Measurements from ENCODE around the gene ZEB2. TPM values are rescaled to one million over a fixed set of nuclear protein-coding genes. Genes with fewer than 3 reads are reported as not detected.

Gene ZEB2
- polyA plus RNA-seq, 1 donor from 2014 or later, result 2.2 TPM

- TF ChIP-seq EP300 (conservative IDR thresholded peaks at IDR 0.05; ENCODE audit: poor library complexity, severe bottlenecking) (no peak), RAD21 (conservative IDR thresholded peaks at IDR 0.05) (no peak), REST (IDR thresholded peaks at IDR 0.05; ENCODE audit: borderline replicate concordance) (no peak), TAF1 (IDR thresholded peaks at IDR 0.05; ENCODE audit: low read depth) (no peak)
- no peak overlapping the region for H3K4me2 ChIP-seq (ENCODE audit: low read length)
- no peak overlapping the region for H3K4me3 ChIP-seq (ENCODE audit: low read length)
- H3K27me3 ChIP-seq (ENCODE audit: insufficient read depth, low read depth, low read length), result no peaks in the 10 kb centered on the region
- H3K9me2 ChIP-seq (ENCODE audit: insufficient read depth, low read length), result no peaks in the 10 kb centered on the region
- no peaks in the 10 kb centered on the region for H3F3A ChIP-seq (ENCODE audit: insufficient read depth, low read length, poor library complexity, severe bottlenecking)
- no peaks in the 10 kb centered on the region for H3K79me2 ChIP-seq (replicated peaks; ENCODE audit: insufficient read depth, low read length)
- no peak overlapping the region for H3K27ac ChIP-seq (ENCODE audit: low read length)
- H2AFZ ChIP-seq (ENCODE audit: low read depth, low read length), result no peak overlapping the region
- H4K20me1 ChIP-seq (ENCODE audit: insufficient read depth), result no peaks in the 10 kb centered on the region
- H3K36me3 ChIP-seq (ENCODE audit: insufficient read depth, low read length), result no peaks in the 10 kb centered on the region
- no peak overlapping the region for H3K9ac ChIP-seq (ENCODE audit: low read length)
- H3K9me3 ChIP-seq (ENCODE audit: low read length), result no peaks in the 10 kb centered on the region
Observed at GRCh38 chr2:144559681-144560080, 39.8 kb upstream of the ZEB2 start.

- Histone ChIP-seq H3K4me3 (ENCODE audit: low read length) (no peak overlapping the region), H2AFZ (ENCODE audit: low read depth, low read length) (no peak overlapping the region), H3F3A (ENCODE audit: insufficient read depth, low read length, poor library complexity, severe bottlenecking) (no peaks in the 10 kb centered on the region), H4K20me1 (ENCODE audit: insufficient read depth) (no peaks in the 10 kb centered on the region), H3K9me3 (ENCODE audit: low read length) (no peaks in the 10 kb centered on the region), H3K9ac (ENCODE audit: low read length) (no peak overlapping the region), H3K9me2 (ENCODE audit: insufficient read depth, low read length) (no peaks in the 10 kb centered on the region), H3K79me2 (replicated peaks; ENCODE audit: insufficient read depth, low read length) (no peaks in the 10 kb centered on the region), H3K27ac (ENCODE audit: low read length) (no peak overlapping the region), H3K4me2 (ENCODE audit: low read length) (no peak overlapping the region), H3K36me3 (ENCODE audit: insufficient read depth, low read length) (no peaks in the 10 kb centered on the region), H3K27me3 (ENCODE audit: insufficient read depth, low read depth, low read length) (no peaks in the 10 kb centered on the region)
- TF ChIP-seq POLR2AphosphoS5 (IDR thresholded peaks at IDR 0.05) (no peak), SMC3 (conservative IDR thresholded peaks at IDR 0.05; ENCODE audit: poor library complexity) (no peak), EP300 (conservative IDR thresholded peaks at IDR 0.05; ENCODE audit: poor library complexity, severe bottlenecking) (no peak), TAF1 (IDR thresholded peaks at IDR 0.05; ENCODE audit: low read depth) (no peak), EZH2 (IDR thresholded peaks at IDR 0.05; ENCODE audit: borderline replicate concordance, insufficient read depth, low read length, poor library complexity, severe bottlenecking) (no peak), RAD21 (conservative IDR thresholded peaks at IDR 0.05) (no peak), CTCF (IDR thresholded peaks at IDR 0.05; ENCODE audit: poor library complexity, severe bottlenecking) (no peak), MXI1 (conservative IDR thresholded peaks at IDR 0.05; ENCODE audit: poor library complexity, severe bottlenecking) (no peak), REST (IDR thresholded peaks at IDR 0.05; ENCODE audit: borderline replicate concordance) (no peak)
Observed at GRCh38 chr2:144559242-144559641, 39.3 kb upstream of the ZEB2 start.
